Measurements from ENCODE around the gene IFI16. TPM values are rescaled to one million over a fixed set of nuclear protein-coding genes. Genes with fewer than 3 reads are reported as not detected.

IFI16 gene
- total RNA-seq, 2 experiments from 2014 or later: 99.3 to 271 TPM

GRCh38 chr1:159084867-159085266, 75.2 kb downstream of the IFI16 start:
- Histone ChIP-seq H3K4me2 (ENCODE audit: low read length) (no peak overlapping the region), H3K9me2 (ENCODE audit: insufficient read depth, low read length) (no peaks in the 10 kb centered on the region), H2AFZ (ENCODE audit: low read length) (no peak overlapping the region), H3K27ac (ENCODE audit: low read depth, low read length, poor library complexity, severe bottlenecking) (no peak overlapping the region), H3K4me3 (ENCODE audit: low read depth, low read length, poor library complexity, severe bottlenecking) (no peak overlapping the region), H3K9me3 (ENCODE audit: low read length) (no peaks in the 10 kb centered on the region), H3K4me1 (ENCODE audit: insufficient read depth, low read length, poor library complexity, severe bottlenecking) (peaks cover 10% of the 10 kb centered on the region), H3K79me2 (ENCODE audit: insufficient read depth, low read depth, low read length) (no peaks in the 10 kb centered on the region), H4K20me1 (ENCODE audit: insufficient read depth, low read length) (no peaks in the 10 kb centered on the region), H3K36me3 (ENCODE audit: insufficient read depth, low read length) (no peaks in the 10 kb centered on the region; the same call in 1 of the 2 replicates)
- no peak for DNase-seq (ENCODE audit: low spot score)
- ChIA-PET POLR2A (interaction anchor here (0.7 to 1.0 kb wide), 2 partner anchors 9 to 795 kb away, joined by 3 to 4 read pairs; partner anchors contain the start of gene CD1C), CTCF (ENCODE audit: unreplicated experiment) (no interaction called here)
- TF ChIP-seq EZH2phosphoT487 (IDR thresholded peaks at IDR 0.05; ENCODE audit: borderline replicate concordance, low read depth, low read length) (no peak), CTCF (conservative IDR thresholded peaks at IDR 0.05; ENCODE audit: low read length) (no peak)
- intact Hi-C loops (cut with micrococcal nuclease; ENCODE audit: unreplicated experiment): loop anchor here (5.0 kb wide), 1 partner anchor 578 kb away; no protein-coding TSS in a partner anchor
- BruUV-seq (replicated peaks): no TSS peak

GRCh38 chr1:159088050-159088449, 78.3 kb downstream of the IFI16 start:
- ChIA-PET CTCF (ENCODE audit: unreplicated experiment) (interaction anchor here (1.3 kb wide), 1 partner anchor 12 kb away, joined by 5 read pairs; the partner anchor contains the start of gene AIM2), POLR2A (interaction anchor here (0.6 to 3.3 kb wide), 4 partner anchors 11 to 85 kb away, joined by 3 to 23 read pairs (median 4); partner anchors contain the start of gene AIM2)
- Histone ChIP-seq H3K4me3 (ENCODE audit: low read depth, low read length, poor library complexity, severe bottlenecking) (no peak overlapping the region), H2AFZ (ENCODE audit: low read length) (peak overlapping the region; percentile 32; the same call in 1 of the 2 replicates), H3K36me3 (ENCODE audit: insufficient read depth, low read length) (no peaks in the 10 kb centered on the region), H3K9me2 (ENCODE audit: insufficient read depth, low read length) (no peaks in the 10 kb centered on the region), H4K20me1 (ENCODE audit: insufficient read depth, low read length) (no peaks in the 10 kb centered on the region), H3K4me2 (ENCODE audit: low read length) (no peak overlapping the region), H3K4me1 (ENCODE audit: insufficient read depth, low read length, poor library complexity, severe bottlenecking) (peaks cover 10% of the 10 kb centered on the region), H3K27ac (ENCODE audit: low read depth, low read length, poor library complexity, severe bottlenecking) (no peak overlapping the region), H3K9me3 (ENCODE audit: low read length) (no peaks in the 10 kb centered on the region), H3K79me2 (ENCODE audit: insufficient read depth, low read depth, low read length) (no peaks in the 10 kb centered on the region)
- DNase-seq (ENCODE audit: low spot score): no peak
- TF ChIP-seq CTCF (conservative IDR thresholded peaks at IDR 0.05; ENCODE audit: low read length) (no peak), EZH2phosphoT487 (IDR thresholded peaks at IDR 0.05; ENCODE audit: borderline replicate concordance, low read depth, low read length) (no peak)
- intact Hi-C loops (cut with micrococcal nuclease; ENCODE audit: unreplicated experiment): loop anchor here (5.0 kb wide), 1 partner anchor 581 kb away; no protein-coding TSS in a partner anchor
- no TSS peak for BruUV-seq (replicated peaks)

GRCh38 chr1:159088546-159089183, 79.0 kb downstream of the IFI16 start:
- Histone ChIP-seq H3K9me2 (ENCODE audit: insufficient read depth, low read length) (no peaks in the 10 kb centered on the region), H3K79me2 (ENCODE audit: insufficient read depth, low read depth, low read length) (no peaks in the 10 kb centered on the region), H3K4me1 (ENCODE audit: insufficient read depth, low read length, poor library complexity, severe bottlenecking) (peaks cover 10% of the 10 kb centered on the region), H2AFZ (ENCODE audit: low read length) (peak overlapping the region; percentile 32; the same call in 1 of the 2 replicates), H3K27ac (ENCODE audit: low read depth, low read length, poor library complexity, severe bottlenecking) (no peak overlapping the region), H3K36me3 (ENCODE audit: insufficient read depth, low read length) (no peaks in the 10 kb centered on the region), H4K20me1 (ENCODE audit: insufficient read depth, low read length) (no peaks in the 10 kb centered on the region), H3K9me3 (ENCODE audit: low read length) (no peaks in the 10 kb centered on the region), H3K4me2 (ENCODE audit: low read length) (no peak overlapping the region), H3K4me3 (ENCODE audit: low read depth, low read length, poor library complexity, severe bottlenecking) (no peak overlapping the region)
- DNase-seq (ENCODE audit: low spot score): no peak
- ChIA-PET POLR2A (interaction anchor here (0.6 to 3.3 kb wide), 5 partner anchors 12 to 227 kb away, joined by 3 to 23 read pairs (median 4); partner anchors contain the start of gene AIM2), CTCF (ENCODE audit: unreplicated experiment) (interaction anchor here (1.3 kb wide), 1 partner anchor 12 kb away, joined by 5 read pairs; the partner anchor contains the start of gene AIM2)
- no peak for TF ChIP-seq EZH2phosphoT487 (IDR thresholded peaks at IDR 0.05; ENCODE audit: borderline replicate concordance, low read depth, low read length)
- TF ChIP-seq CTCF (conservative IDR thresholded peaks at IDR 0.05; ENCODE audit: low read length): no peak
- BruUV-seq (replicated peaks): no TSS peak
- intact Hi-C loops (cut with micrococcal nuclease; ENCODE audit: unreplicated experiment): loop anchor here (5.0 kb wide), 1 partner anchor 581 kb away; no protein-coding TSS in a partner anchor

Measured in OCI-LY7 (cell line).